Measurements from ENCODE around the gene ZNF451. TPM values are rescaled to one million over a fixed set of nuclear protein-coding genes. Genes with fewer than 3 reads are reported as not detected.

Gene ZNF451
- total RNA-seq, 1 experiment from 2014 or later = 50.6 TPM

GRCh38 chr6:57217270-57217669 lies 127.3 kb downstream of the ZNF451 start:
- Histone ChIP-seq H4K20me1 (ENCODE audit: insufficient read depth) (no peaks in the 10 kb centered on the region), H2AFZ (no peak overlapping the region), H3K79me2 (ENCODE audit: low read depth) (peaks cover 40% of the 10 kb centered on the region), H3K4me3 (no peak overlapping the region), H3K4me1 (replicated peaks; ENCODE audit: insufficient read depth) (0 out of 2 replicates have a peak, but pooled peaks cover 12% of the 10 kb centered on the region), H3F3A (ENCODE audit: insufficient read depth, low read depth) (no peaks in the 10 kb centered on the region), H3K27me3 (ENCODE audit: insufficient read depth, low read depth) (no peaks in the 10 kb centered on the region), H3K9me3 (ENCODE audit: insufficient read depth, low read depth) (no peaks in the 10 kb centered on the region), H3K9me2 (ENCODE audit: insufficient read depth) (no peaks in the 10 kb centered on the region), H3K36me3 (ENCODE audit: low read depth) (no peaks in the 10 kb centered on the region), H3K4me2 (no peak overlapping the region), H3K27ac (no peak overlapping the region)
- intact Hi-C loops (cut with micrococcal nuclease; ENCODE audit: unreplicated experiment) = no loop called here
- CTCF ChIA-PET = no interaction called here
- no TSS peak for BruUV-seq (replicated peaks)
- no peak for DNase-seq
- POLR2A ChIA-PET (ENCODE audit: unreplicated experiment) = no interaction called here
- TF ChIP-seq CTCF (conservative IDR thresholded peaks at IDR 0.05) (no peak), EZH2 (IDR thresholded peaks at IDR 0.05; ENCODE audit: low read depth) (no peak)

Other genes starting within 250 kb of the ZNF451 start
- 4.1 and 5.7 TPM in 2 replicates for gene BEND6, start 135.1 kb upstream of the ZNF451 start, total RNA-seq (2021)
- 7.5 and 8.6 TPM in 2 replicates for gene KIAA1586, start 43.5 kb upstream of the ZNF451 start, total RNA-seq (2021)
- 9.0 and 11.0 TPM in 2 replicates for gene BAG2, start 82.1 kb downstream of the ZNF451 start, total RNA-seq (2021)
- gene RAB23, start 132.1 kb downstream of the ZNF451 start, total RNA-seq (2021) = 9.3 and 13.8 TPM in 2 replicates
- gene PRIM2, start 227.4 kb downstream of the ZNF451 start, total RNA-seq (2021) = 26.5 and 33.3 TPM in 2 replicates